ENCODE data around the gene YY2. TPM values are rescaled to one million over a fixed set of nuclear protein-coding genes. Genes with fewer than 3 reads are reported as not detected.
A peak's percentile ranks its signal among the peaks of the same experiment; 100 is the strongest.

Gene YY2
- total and polyA plus RNA-seq, 3 donors from 2014 or later: 8.3 to 15.6 (median 11.7) TPM

GRCh38 chrX:21875013-21875412 is 19.2 kb downstream of the YY2 start:
- Histone ChIP-seq H3K27ac (no peak overlapping the region), H3K36me3 (ENCODE audit: low read depth, missing control alignments) (no peaks in the 10 kb centered on the region), H3K4me3 (no peak overlapping the region), H3K4me1 (no peaks in the 10 kb centered on the region), H3K27me3 (no peaks in the 10 kb centered on the region), H3K9me3 (no peaks in the 10 kb centered on the region)
- intact Hi-C loops (cut with DNase I; ENCODE audit: low total_unique reads): no loop called here
- WGBS, 2 donors: 60 to 100% methylated on average over 1 of the region's 1 CpG
- no peak for DNase-seq
- TF ChIP-seq POLR2A (IDR thresholded peaks at IDR 0.05) (no peak), CTCF (IDR thresholded peaks at IDR 0.05) (no peak)

GRCh38 chrX:21881881-21882574 is 26.2 kb downstream of the YY2 start:
- Histone ChIP-seq H3K27ac (no peak overlapping the region), H3K36me3 (ENCODE audit: low read depth, missing control alignments) (no peaks in the 10 kb centered on the region), H3K9me3 (no peaks in the 10 kb centered on the region), H3K4me1 (no peaks in the 10 kb centered on the region), H3K27me3 (no peaks in the 10 kb centered on the region), H3K4me3 (no peak overlapping the region)
- WGBS, 2 donors: 86 to 97% methylated on average over 2 to 3 of the region's 3 CpGs
- DNase-seq: no peak
- intact Hi-C loops (cut with DNase I; ENCODE audit: low total_unique reads): no loop called here
- TF ChIP-seq POLR2A (IDR thresholded peaks at IDR 0.05) (no peak), CTCF (IDR thresholded peaks at IDR 0.05) (no peak)

- Histone ChIP-seq H3K9me3 (no peaks in the 10 kb centered on the region), H3K27ac (no peak overlapping the region), H3K4me1 (no peaks in the 10 kb centered on the region), H3K4me3 (no peak overlapping the region), H3K36me3 (ENCODE audit: low read depth, missing control alignments) (no peaks in the 10 kb centered on the region), H3K27me3 (no peaks in the 10 kb centered on the region)
- TF ChIP-seq POLR2A (IDR thresholded peaks at IDR 0.05) (no peak), CTCF (IDR thresholded peaks at IDR 0.05) (no peak)
- WGBS, 2 donors: 55 to 86% methylated on average over 1 to 5 of the region's 5 CpGs
- peak; percentile 19 for DNase-seq
- intact Hi-C loops (cut with DNase I; ENCODE audit: low total_unique reads): no loop called here
These were observed 27.5 kb downstream of the YY2 start for GRCh38 chrX:21883258-21883657.

GRCh38 chrX:21885568-21885967 is 29.8 kb downstream of the YY2 start:
- Histone ChIP-seq H3K36me3 (ENCODE audit: low read depth, missing control alignments) (no peaks in the 10 kb centered on the region), H3K4me1 (no peaks in the 10 kb centered on the region), H3K27me3 (no peaks in the 10 kb centered on the region), H3K9me3 (no peaks in the 10 kb centered on the region), H3K4me3 (no peak overlapping the region), H3K27ac (no peak overlapping the region)
- TF ChIP-seq POLR2A (IDR thresholded peaks at IDR 0.05) (no peak), CTCF (IDR thresholded peaks at IDR 0.05) (no peak)
- WGBS, 2 donors: 75 to 94% methylated on average over 1 of the region's 1 CpG
- DNase-seq: no peak
- intact Hi-C loops (cut with DNase I; ENCODE audit: low total_unique reads): no loop called here

GRCh38 chrX:21905313-21905712 is 49.5 kb downstream of the YY2 start:
- Histone ChIP-seq H3K27me3 (no peaks in the 10 kb centered on the region), H3K36me3 (ENCODE audit: low read depth, missing control alignments) (no peaks in the 10 kb centered on the region), H3K9me3 (no peaks in the 10 kb centered on the region), H3K4me1 (no peaks in the 10 kb centered on the region), H3K27ac (no peak overlapping the region), H3K4me3 (no peak overlapping the region)
- TF ChIP-seq CTCF (IDR thresholded peaks at IDR 0.05) (no peak), POLR2A (IDR thresholded peaks at IDR 0.05) (no peak)
- intact Hi-C loops (cut with DNase I; ENCODE audit: low total_unique reads): no loop called here
- no peak for DNase-seq
- 74 to 86% methylated on average over 2 of the region's 2 CpGs for WGBS, 2 donors

Measured in testis (tissue), 3 donors.